Aortic smooth muscle cell (primary cell): ENCODE results near the gene TOR2A. TPM values are rescaled to one million over a fixed set of nuclear protein-coding genes. Genes with fewer than 3 reads are reported as not detected.

Source experiments
- total RNA-seq: library from RNA; depleted of rRNA; stranded (reverse); fragments of >200 nt; gene quantifications from 2 replicates; pipeline ENCODE4 v1.2.3, GENCODE V29; 2014

TOR2A gene
- 2.3 and 2.8 TPM in 2 replicates for total RNA-seq

GRCh38 chr9:127734747-127735529 lies at the start of gene TOR2A:
TOR2A (minus strand) TSS chr9:127735294; CDS start chr9:127735270, 24 bp downstream.

GRCh38 chr9:127778280-127779135 lies 43.4 kb upstream of the TOR2A start, which contains the start of gene SH2D3C:
SH2D3C (minus strand) TSS chr9:127778666; CDS start chr9:127778627, 39 bp downstream.

GRCh38 chr9:127715470-127716337 lies 19.4 kb downstream of the TOR2A start, which contains the start of the genes PTRH1 and TTC16:
PTRH1 (minus strand) TSS chr9:127715663; CDS start chr9:127715639, 24 bp downstream.
TTC16 (plus strand) TSS chr9:127716079; CDS start chr9:127716146, 67 bp downstream.

GRCh38 chr9:127706836-127707241 lies 28.3 kb downstream of the TOR2A start, which contains the start of gene CFAP157:
CFAP157 (plus strand) TSS chr9:127706988; CDS start chr9:127707032, 44 bp downstream.

Other genes starting within 250 kb of the TOR2A start
- 16.0 and 16.8 TPM in 2 replicates for gene STXBP1, start 123.0 kb downstream of the TOR2A start, total RNA-seq
- 0.06 and 0.13 TPM in 2 replicates for gene CFAP157, start 28.3 kb downstream of the TOR2A start, total RNA-seq
- gene PTRH1, start 19.6 kb downstream of the TOR2A start, total RNA-seq = 33.9 and 36.9 TPM in 2 replicates
- gene TTC16, start 19.2 kb downstream of the TOR2A start, total RNA-seq = 0.06 and 0.13 TPM in 2 replicates
- 1.1 and 2.0 TPM in 2 replicates for gene SH2D3C, start 43.4 kb upstream of the TOR2A start, total RNA-seq
- 39.1 and 42.0 TPM in 2 replicates for gene CDK9, start 50.7 kb upstream of the TOR2A start, total RNA-seq
- gene FPGS, start 67.6 kb upstream of the TOR2A start, total RNA-seq = 73.4 and 76.9 TPM in 2 replicates
- gene ENG, start 119.4 kb upstream of the TOR2A start, total RNA-seq = 31.2 and 69.0 TPM in 2 replicates
- 75.6 and 90.4 TPM in 2 replicates for gene AK1, start 142.4 kb upstream of the TOR2A start, total RNA-seq
- gene ST6GALNAC6, start 164.3 kb upstream of the TOR2A start, total RNA-seq = 50.1 and 58.8 TPM in 2 replicates
- gene ST6GALNAC4, start 181.7 kb upstream of the TOR2A start, total RNA-seq = 23.9 and 33.3 TPM in 2 replicates
- gene PIP5KL1, start 195.5 kb upstream of the TOR2A start, total RNA-seq = 0.66 and 0.81 TPM in 2 replicates
- 9.6 and 11.1 TPM in 2 replicates for gene DPM2, start 202.6 kb upstream of the TOR2A start, total RNA-seq
- 13.5 and 18.7 TPM in 2 replicates for gene EEIG1, start 245.7 kb upstream of the TOR2A start, total RNA-seq